ENCODE results near the gene PRPH2. TPM values are rescaled to one million over a fixed set of nuclear protein-coding genes. Genes with fewer than 3 reads are reported as not detected.
"Not testable (repeated sequence)": the region's sequence is repeated elsewhere in the genome, so short reads cannot be mapped to it uniquely, and the experiment has no call there.

The PRPH2 gene
- total RNA-seq, 1 donor from 2014 or later, result 0.70 TPM

- intact Hi-C loops (cut with DNase I), result no loop called here
- DNase-seq (ENCODE audit: low spot score), result no peak
Observed at GRCh38 chr6:42707595-42707994, 14.8 kb downstream of the PRPH2 start.

DNA sequence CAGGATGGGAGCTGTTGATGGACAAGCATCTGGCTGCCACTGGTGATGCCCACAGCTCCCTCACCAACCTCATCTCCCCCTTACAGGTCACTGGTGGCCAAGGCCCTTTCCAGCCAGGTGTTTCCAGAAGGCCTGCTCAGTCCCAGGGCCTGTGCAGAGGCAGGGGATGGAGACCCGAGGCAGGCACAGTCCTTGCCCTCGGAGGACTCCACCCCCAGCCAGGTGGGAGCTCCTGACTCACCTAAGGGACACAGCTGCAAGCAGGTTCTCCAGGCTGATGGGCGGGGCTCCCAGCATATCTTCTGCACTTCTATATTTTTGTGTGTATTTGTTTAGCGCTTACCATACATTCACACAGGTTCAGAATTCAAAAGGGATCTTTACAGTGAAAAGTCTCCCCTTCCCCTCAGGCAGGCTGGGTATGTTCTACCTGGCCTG, 17.4 kb downstream of the PRPH2 start:
- intact Hi-C loops (cut with DNase I), result no loop called here
- no peak for DNase-seq (ENCODE audit: low spot score)

- DNase-seq (ENCODE audit: low spot score), result no peak
- intact Hi-C loops (cut with DNase I), result no loop called here
Observed at GRCh38 chr6:42704251-42704936, 18.0 kb downstream of the PRPH2 start.

DNA sequence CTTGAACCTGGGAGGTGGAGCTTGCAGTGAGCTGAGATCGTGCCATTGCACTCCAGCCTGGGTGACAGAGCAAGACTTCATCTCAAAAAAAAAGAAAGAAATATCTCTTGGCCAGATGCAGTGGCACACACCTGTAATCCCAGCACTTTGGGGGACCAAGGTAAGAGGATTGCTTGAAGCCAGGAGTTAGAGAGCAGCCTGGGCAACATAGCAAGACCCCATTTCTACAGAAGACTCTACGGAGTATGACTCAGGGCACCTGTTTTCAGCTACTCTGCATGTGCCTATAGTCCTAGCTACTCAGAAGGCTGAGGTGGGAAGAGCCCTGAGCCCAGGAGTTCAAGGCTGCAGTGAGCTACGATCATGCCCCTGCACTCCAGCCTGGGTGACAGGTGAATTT, 19.6 kb downstream of the PRPH2 start:
- DNase-seq (ENCODE audit: low spot score); intact Hi-C loops (cut with DNase I): not testable (repeated sequence)

GRCh38 chr6:42702200-42702599, 20.2 kb downstream of the PRPH2 start:
- no peak for DNase-seq (ENCODE audit: low spot score)

DNA sequence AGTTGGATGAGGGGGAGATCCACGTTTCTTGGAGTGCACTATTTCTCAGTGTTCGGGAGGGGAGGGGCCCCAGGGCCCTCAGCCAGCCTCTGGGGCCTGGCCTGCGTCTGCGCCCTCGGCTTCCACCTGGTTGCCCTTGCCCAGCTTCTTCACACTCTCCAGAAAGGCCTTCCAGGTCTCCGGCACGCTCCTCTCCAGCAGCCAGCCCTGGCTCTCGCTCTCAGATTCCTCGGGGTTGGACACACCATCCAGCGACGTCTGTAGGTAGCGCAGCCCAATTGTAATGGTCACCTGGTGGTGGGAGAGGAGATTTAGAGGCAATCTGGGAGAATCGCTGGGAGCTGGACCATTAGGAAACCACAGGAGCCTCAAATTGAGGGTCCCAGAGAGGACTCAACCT, 24.2 kb downstream of the PRPH2 start:
- intact Hi-C loops (cut with DNase I), result no loop called here
- DNase-seq (ENCODE audit: low spot score), result no peak

More at GRCh38 chr6:42702200-42702599, 20.2 kb downstream of the PRPH2 start:
- intact Hi-C loops (cut with DNase I), result no loop called here

DNA sequence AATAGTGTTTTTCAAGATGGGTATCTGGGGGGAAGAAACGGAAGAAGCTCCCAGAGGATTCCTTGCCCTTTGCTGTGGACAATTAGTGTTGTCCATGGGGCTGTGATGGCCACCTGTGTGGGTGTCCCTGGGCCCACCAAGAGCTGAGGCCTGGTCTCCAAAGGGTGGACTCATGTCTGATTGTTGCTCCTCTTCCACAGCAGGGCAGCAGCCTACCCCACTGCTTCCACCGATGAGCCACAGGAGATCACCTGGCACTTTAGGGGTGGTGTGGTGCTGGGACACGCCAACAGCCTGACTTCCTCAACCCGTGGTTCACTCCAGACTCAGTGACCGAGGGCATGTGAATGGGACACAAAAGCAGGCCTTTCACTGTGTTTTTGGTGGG, 25.1 kb downstream of the PRPH2 start:
- DNase-seq (ENCODE audit: low spot score), result no peak
- intact Hi-C loops (cut with DNase I), result no loop called here

- DNase-seq (ENCODE audit: low spot score), result no peak
- intact Hi-C loops (cut with DNase I), result no loop called here
Observed at GRCh38 chr6:42696526-42697267, 25.7 kb downstream of the PRPH2 start.

DNA sequence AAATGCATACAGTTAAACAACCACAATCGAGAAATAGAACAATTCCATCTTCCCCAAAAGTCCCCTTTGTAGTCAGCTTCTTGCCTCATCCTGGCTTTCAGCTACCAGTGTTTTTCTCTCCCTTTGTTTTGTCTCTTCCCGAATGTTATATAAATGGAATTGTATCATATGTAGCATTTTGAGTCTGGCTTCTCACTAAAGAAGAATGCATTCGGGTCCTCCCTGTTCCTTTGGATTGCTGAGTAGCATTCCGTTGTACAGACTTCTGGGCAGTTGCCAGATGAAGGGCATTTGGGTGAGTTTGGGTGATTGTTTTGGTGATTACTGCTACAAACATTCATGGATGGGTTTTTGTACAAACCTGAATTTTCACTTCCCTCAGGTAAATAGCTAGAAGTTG, 27.8 kb downstream of the PRPH2 start:
- intact Hi-C loops (cut with DNase I), result no loop called here

DNA sequence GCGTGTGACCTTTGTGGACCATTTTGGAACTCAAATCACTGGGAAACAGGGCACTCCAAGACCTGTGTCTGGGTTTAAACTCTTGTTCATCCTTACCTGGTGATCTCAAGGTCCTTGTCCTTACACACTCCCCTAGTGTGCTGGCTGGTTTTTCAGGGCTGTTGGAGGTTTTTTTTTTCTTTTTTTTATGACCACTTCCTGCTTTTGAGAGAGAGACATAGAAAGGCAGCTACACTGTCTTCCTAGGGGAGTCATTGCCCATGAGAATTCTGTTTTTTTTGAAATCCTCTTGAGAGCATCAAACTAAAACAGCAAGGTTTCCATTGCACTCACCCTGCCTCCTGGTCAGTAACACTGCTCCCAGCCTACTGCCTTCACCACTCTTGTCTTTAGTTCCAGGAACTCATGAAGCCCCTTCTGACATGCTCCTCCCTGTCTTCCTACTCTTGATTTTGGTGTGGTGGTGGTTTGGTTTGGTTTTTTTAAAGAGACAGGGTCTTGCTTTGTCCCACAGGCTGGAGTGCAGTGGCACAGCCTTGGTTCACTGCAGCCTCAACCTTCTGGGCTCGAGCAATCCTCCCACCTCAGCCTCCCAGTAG, 28.6 kb downstream of the PRPH2 start:
- intact Hi-C loops (cut with DNase I), result no loop called here
- no peak for DNase-seq (ENCODE audit: low spot score)

More for the DNA sequence above, 27.8 kb downstream of the PRPH2 start:
- no peak for DNase-seq (ENCODE audit: low spot score)

GRCh38 chr6:42692137-42692911, 30.1 kb downstream of the PRPH2 start:
- intact Hi-C loops (cut with DNase I), result no loop called here
- no peak for DNase-seq (ENCODE audit: low spot score)

DNA sequence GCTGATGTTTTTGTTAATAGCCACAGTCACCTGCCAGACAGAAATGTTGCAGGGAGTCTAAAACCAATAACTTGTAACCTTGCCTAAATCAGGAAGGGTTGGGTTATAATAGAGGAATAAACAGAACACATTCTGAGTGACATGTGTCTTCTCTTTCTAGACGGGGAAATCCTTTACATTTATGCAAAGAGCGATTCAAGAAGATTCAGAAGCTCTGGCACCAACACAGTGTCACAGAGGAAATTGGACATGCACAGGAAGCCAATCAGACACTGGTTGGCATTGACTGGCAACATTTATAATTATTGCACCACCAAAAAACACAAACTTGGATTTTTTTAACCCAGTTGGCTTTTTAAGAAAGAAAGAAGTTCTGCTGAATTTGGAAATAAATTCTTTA, 31.5 kb downstream of the PRPH2 start:
- intact Hi-C loops (cut with DNase I), result no loop called here
- DNase-seq (ENCODE audit: low spot score), result no peak

DNA sequence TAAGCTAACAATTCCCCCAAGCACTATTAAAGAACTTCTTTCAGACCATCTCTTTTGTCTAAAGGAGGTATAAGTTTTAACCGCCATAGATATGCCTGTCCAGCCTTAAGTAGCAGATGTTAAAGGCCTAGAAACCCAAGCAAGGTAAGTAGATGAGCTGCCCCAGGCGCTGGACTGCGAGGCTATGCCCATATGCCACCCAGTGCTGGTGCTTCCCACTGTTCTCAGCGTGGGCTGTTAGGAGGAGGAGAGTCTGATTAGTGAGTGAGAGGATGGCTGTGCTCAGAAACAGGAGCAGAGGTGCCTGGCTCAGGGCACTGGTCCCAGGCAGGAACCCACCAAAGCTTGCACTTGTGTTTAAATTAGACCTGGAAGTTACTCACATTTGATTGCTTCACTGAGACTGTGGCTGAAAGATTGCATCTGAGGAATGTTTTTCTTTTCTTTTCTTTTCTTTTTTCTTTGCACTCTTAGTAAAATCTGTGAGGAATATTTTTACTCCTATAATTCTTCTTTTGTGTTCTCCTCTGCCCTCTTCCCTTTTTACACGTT, 32.2 kb downstream of the PRPH2 start:
- DNase-seq (ENCODE audit: low spot score), result no peak
- intact Hi-C loops (cut with DNase I), result no loop called here

DNA sequence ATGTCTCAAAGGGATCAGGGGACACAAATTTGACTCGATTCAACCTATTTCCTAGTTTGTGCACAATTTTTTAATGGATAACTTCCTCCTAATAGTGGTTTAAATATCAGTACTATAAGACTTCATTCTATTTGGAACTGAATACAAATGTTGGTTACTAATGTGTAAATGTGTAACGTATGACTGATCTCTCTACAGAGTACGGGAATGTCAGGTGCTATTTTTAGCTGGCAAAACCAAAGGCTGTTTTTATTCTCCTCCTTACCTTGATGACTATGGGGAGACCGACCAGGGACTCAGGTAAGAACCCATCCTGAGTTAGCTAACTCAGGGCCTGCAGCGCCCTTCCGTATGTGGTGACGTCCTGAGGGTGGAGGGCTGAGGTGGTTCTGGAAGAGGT, 33.0 kb downstream of the PRPH2 start:
- intact Hi-C loops (cut with DNase I), result no loop called here
- no peak for DNase-seq (ENCODE audit: low spot score)

DNA sequence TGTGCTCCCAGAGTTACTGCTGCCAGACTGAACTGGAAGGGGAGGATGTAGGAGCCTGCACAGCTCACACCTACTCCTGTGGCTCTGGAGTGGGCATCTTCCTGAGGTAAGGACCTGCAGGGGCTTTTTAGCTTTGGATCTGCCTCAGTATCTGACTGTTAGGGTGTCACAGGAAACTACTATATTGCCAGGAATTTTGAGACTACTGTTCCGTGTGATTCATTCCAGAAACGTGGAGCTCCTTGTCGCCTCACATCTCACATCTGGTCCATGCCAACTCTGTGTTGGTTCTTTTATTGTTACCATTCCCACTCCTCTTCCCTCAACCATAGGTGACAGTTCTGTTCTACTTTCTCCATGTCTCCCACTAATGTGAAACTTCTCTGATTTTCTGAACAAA, 34.1 kb downstream of the PRPH2 start:
- no peak for DNase-seq (ENCODE audit: low spot score)
- intact Hi-C loops (cut with DNase I), result no loop called here

- intact Hi-C loops (cut with DNase I), result no loop called here
- DNase-seq (ENCODE audit: low spot score), result no peak
Observed at GRCh38 chr6:42679358-42679757, 43.0 kb downstream of the PRPH2 start.

GRCh38 chr6:42674780-42675179, 47.6 kb downstream of the PRPH2 start:
- intact Hi-C loops (cut with DNase I), result no loop called here
- DNase-seq (ENCODE audit: low spot score), result no peak

DNA sequence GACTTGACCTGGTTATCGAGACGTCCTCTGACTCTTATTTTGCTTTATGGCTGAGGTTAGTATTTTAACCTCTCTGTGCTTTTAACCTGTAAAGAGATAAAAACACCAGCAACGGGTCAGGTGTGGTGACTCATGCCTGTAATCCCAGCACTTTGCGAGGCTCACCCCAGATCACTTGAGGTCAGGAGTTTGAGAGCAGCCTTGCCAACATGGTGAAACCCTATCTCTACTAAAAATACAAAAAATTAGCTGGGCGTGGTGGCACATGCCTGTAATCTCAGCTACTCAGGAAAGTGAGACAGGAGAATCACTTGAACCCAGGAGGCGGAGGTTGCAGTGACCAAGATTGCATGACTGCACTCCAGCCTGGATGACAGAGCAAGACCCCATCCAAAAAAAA, 48.0 kb downstream of the PRPH2 start:
- DNase-seq (ENCODE audit: low spot score); intact Hi-C loops (cut with DNase I): not testable (repeated sequence)

DNA sequence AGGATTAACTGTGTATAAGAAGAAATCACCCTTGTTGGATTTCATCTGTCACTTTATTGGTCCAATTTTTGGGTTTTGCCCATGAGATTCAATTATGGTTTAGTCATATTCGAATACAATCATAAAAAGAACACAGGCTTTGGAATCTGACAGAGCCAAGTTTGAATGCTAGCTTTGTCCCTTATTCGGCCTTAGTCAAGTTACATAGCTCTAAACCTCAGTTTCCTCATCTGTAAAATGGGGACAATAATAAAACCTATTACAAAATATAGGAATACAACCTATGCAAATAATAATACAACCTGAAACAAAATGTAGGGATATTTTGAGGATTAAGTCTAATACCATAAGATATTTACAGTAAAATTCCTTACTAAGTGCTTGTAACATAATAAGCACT, 57.7 kb downstream of the PRPH2 start:
- no peak for DNase-seq (ENCODE audit: low spot score)
- intact Hi-C loops (cut with DNase I), result loop anchor here (5.0 kb wide), 1 partner anchor 63 kb away; no protein-coding TSS in a partner anchor

Data from cardiac septum (tissue), 1 donor.